A673 (cell line): ENCODE measurements around the gene LRCOL1.

ENCODE experiments used
- EZH2 ChIP-seq: fragments of 200-600 bp; sonication (generic); IDR thresholded peaks from 2 replicates; pipeline ENCODE4 v1.6.1; 2017; ENCODE audit warnings: borderline replicate concordance, low read depth, mild to moderate bottlenecking, mixed read lengths, antibody characterized with exemption, low read length; ENCODE audit not compliant: poor library complexity, severe bottlenecking
- TF ChIP-seq, protein P1 (sequence below): fragments of 300-800, 200-600 bp; sonication (generic); conservative IDR thresholded peaks from 2 replicates; pipeline ENCODE4 v1.5.1; 2017; ENCODE audit warnings: low read depth, mild to moderate bottlenecking, antibody characterized with exemption, low read length, moderate library complexity, mixed read lengths

DNA sequence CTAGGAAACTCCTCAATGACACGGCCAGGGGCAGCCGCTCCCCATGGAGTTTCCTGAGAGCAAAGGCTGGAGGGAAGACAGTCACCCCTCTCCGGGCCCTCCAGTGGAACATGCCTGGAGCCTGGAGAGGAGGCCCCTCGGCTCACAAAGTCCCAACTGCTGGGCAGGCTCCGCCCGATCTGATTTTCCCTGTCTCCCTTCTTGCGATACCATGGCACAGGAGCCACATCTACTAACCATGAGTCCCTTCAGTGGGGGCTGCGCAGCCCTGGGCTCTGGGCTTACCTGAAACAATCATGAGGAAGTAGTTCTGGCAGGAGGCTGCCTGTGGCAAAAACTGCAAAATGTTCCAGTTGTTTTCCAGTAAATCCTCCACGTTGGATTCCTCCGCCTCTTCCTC lies 23.5 kb upstream of the LRCOL1 start:
- TF ChIP-seq, protein P1, sequence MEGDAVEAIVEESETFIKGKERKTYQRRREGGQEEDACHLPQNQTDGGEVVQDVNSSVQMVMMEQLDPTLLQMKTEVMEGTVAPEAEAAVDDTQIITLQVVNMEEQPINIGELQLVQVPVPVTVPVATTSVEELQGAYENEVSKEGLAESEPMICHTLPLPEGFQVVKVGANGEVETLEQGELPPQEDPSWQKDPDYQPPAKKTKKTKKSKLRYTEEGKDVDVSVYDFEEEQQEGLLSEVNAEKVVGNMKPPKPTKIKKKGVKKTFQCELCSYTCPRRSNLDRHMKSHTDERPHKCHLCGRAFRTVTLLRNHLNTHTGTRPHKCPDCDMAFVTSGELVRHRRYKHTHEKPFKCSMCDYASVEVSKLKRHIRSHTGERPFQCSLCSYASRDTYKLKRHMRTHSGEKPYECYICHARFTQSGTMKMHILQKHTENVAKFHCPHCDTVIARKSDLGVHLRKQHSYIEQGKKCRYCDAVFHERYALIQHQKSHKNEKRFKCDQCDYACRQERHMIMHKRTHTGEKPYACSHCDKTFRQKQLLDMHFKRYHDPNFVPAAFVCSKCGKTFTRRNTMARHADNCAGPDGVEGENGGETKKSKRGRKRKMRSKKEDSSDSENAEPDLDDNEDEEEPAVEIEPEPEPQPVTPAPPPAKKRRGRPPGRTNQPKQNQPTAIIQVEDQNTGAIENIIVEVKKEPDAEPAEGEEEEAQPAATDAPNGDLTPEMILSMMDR = no peak
- TF ChIP-seq EZH2 = no peak
